Choroid plexus epithelial cell (primary cell): ENCODE data around the gene LRRC72.

Experiments used
- DNase-seq: peaks from one replicate; pipeline ENCODE4 v3.0.0-alpha.2; 2010; ENCODE audit warnings: low read depth
- H3K4me3 ChIP-seq: 2 replicates; pipeline ENCODE4 v1.5.1; 2011; ENCODE audit warnings: low read depth, mild to moderate bottlenecking, control low read depth, low read length, moderate library complexity
- TF ChIP-seq, protein P1 (sequence below): conservative IDR thresholded peaks from 2 replicates; pipeline ENCODE4 v1.5.1; 2011; ENCODE audit warnings: low read depth, mild to moderate bottlenecking, control low read depth, inconsistent platforms, low read length, moderate library complexity

Gene LRRC72

DNA sequence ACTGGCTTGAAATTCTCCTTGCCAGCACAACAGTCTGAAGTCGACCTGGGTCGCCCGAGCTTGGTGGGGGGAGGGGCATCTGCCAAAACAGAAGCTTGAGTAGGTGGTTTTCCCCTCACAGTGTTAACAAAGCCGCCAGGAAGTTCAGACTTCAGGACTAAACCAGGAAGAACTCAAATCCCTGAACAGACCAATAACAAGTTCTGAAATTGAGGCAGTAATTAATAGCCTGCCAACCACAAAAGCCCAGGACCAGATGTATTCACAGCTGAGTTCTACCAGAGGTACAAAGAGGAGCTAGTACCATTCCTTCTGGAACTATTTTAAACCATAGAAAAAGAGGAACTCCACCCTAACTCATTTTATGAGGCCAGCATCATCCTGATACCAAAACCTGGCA, 45.3 kb downstream of the LRRC72 start:
- no peak for DNase-seq
- H3K4me3 ChIP-seq: no peak overlapping the region
- TF ChIP-seq, protein P1, sequence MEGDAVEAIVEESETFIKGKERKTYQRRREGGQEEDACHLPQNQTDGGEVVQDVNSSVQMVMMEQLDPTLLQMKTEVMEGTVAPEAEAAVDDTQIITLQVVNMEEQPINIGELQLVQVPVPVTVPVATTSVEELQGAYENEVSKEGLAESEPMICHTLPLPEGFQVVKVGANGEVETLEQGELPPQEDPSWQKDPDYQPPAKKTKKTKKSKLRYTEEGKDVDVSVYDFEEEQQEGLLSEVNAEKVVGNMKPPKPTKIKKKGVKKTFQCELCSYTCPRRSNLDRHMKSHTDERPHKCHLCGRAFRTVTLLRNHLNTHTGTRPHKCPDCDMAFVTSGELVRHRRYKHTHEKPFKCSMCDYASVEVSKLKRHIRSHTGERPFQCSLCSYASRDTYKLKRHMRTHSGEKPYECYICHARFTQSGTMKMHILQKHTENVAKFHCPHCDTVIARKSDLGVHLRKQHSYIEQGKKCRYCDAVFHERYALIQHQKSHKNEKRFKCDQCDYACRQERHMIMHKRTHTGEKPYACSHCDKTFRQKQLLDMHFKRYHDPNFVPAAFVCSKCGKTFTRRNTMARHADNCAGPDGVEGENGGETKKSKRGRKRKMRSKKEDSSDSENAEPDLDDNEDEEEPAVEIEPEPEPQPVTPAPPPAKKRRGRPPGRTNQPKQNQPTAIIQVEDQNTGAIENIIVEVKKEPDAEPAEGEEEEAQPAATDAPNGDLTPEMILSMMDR: no peak

DNA sequence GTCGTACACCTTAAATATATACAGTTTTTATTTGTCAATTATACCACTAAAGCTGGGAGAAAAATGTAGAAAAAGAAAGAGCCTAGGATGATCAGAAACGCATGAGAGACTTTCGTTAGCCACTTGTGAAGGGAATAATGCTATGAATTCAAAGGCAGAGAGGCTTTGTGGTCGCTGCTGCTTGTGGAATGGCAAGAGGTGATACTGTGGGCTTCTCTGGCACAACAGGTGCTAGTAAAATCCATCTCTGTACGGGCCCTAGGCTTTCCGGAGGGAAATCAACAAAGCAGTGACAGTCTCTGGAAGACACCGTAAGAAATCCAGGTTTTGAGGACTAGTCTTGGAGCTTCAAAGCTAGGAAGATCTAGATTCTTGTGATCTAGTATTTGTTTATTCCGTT, 52.6 kb downstream of the LRRC72 start:
- no peak overlapping the region for H3K4me3 ChIP-seq
- TF ChIP-seq, protein P1: no peak
- no peak for DNase-seq

DNA sequence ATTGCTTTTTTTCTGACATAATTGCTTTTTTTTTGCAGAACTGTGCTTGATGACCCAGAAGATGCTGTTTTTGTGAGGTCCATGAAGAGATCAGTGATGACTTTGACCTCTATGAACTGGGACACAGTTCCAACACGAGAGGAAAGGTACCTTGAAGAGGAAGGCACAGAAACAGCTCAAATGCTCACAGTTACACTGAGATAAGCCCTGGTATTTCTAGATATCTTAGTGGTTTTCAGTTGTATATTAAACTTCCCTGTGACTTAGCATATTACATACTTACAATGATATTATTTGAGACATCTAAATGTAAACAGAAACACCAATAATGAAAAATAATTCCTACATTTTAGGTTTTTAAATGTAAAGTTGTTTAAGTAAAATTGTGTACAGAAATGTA, 54.7 kb downstream of the LRRC72 start:
- TF ChIP-seq, protein P1: no peak
- no peak for DNase-seq
- H3K4me3 ChIP-seq: no peak overlapping the region

DNA sequence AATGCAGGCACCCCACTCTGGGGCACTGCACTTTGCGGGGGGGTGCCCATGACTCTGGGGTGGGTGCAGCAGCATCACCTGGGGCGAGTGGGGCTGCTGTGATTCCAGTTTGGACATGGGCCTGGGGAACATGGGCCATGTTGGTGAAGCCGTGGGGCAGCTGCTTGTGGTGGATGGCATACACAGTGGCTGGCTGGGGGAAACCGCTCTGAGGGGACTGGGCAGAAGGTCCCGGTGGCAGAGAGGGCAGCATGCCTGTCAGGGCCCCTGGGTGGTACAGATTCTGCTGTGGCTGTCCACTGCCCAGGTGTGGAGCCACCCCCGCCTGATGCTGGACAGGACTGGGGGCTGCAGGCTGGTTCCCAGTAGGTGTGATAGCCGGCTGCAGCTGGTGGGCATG, 57.2 kb downstream of the LRRC72 start:
- no peak for DNase-seq

DNA sequence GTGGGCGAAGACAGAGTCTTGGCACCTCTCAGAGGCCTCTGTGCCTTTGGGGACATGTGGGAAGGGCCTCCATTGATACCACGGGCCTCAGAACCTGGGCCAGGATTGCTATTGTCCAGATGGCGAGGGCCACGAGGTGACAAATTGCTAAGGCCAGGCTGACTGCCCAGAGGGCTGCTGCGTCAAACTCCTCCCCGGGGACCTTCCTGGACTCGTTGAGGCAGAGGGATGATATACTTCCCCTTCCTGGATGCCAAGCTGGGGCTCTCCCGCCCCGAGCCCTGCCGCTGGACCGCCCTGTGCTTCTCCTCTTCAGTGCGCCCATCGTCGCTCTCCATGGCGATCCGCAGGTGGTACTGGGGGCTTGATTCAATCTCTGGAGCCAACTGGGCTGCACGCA, 58.9 kb downstream of the LRRC72 start:
- TF ChIP-seq, protein P1: no peak
- DNase-seq: no peak
- H3K4me3 ChIP-seq: no peak overlapping the region

More for the DNA sequence above, 57.2 kb downstream of the LRRC72 start:
- TF ChIP-seq, protein P1: no peak
- H3K4me3 ChIP-seq: no peak overlapping the region

DNA sequence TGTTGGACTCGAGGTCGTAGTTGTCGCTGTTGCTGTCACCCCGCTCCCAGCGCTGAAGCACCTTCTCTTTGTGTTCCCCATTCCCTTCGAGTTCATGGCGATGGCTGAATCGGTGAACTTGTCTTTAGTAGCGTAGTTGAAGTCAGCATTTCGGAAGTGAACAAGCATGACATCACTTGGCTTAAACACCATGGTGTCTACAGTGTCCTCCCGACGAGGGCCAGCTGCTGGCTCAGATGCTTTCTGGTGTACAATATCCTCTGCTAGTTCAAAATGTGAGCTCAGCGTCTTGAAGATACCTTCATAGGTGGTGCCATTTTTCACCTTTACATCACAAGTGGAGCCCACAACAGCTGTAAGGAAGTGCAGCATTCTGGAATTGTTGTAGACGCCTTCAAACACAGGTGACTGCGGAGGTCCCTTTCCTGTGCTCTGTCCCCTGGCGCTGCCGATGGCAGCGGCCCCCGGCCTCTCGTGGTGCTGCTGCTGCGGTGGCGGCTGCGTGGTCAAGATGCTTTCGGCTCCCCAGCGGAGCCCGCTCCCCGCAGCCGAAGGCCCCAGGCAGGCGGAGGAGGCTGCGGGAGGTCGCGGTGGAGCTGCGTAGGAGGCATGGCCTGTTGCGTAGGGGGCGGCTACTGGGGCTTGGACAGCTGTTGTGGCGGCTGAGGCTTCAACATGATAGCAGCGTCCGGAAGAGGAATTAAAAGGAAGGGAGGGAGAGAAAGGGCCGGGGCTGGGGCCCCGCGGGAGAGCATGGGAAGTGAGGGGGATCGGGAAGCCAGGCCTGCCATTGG, 59.7 kb downstream of the LRRC72 start:
- TF ChIP-seq, protein P1: no peak
- DNase-seq: peak; percentile 51
- peak overlapping the region; percentile 37 for H3K4me3 ChIP-seq

DNA sequence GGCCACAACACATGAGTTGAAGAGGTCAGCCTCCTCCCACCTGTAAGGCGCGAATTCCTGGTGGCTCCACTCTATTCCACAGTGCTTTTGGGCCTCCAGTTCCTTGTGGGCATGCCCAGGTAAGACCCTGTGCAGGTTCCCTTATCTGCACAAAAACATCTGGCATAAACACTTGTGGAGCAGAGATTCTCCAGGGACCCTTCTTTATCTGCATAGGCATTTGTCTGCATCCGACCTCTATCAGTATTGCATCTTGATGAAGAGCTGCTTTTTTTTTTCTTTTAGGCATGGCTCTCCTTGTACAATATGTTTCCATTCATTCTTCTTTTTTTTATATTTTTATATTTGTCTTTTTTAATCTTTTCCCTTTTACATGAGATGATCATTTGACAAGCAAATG, 60.5 kb downstream of the LRRC72 start:
- TF ChIP-seq, protein P1: no peak
- no peak overlapping the region for H3K4me3 ChIP-seq
- no peak for DNase-seq
